NOMO-1 (cell line): ENCODE results near the gene TNNT3.

ENCODE experiments used
- DNase-seq, 2 experiments: peaks; one replicate each; lab custom pipeline; 2025; ENCODE audit not compliant: unreplicated experiment in 2 of 2; lab: John Stamatoyannopoulos, UW

TNNT3 gene

GRCh38 chr11:1947592-1948237, 28.2 kb downstream of the TNNT3 start:
- DNase-seq: no peak

- no peak for DNase-seq
These were observed 28.9 kb downstream of the TNNT3 start for GRCh38 chr11:1948389-1948788.

GRCh38 chr11:1949302-1949701, 29.8 kb downstream of the TNNT3 start:
- DNase-seq: no peak

- DNase-seq: no peak
These were observed 30.4 kb downstream of the TNNT3 start for GRCh38 chr11:1949922-1950321.

GRCh38 chr11:1952806-1953482, 33.4 kb downstream of the TNNT3 start:
- DNase-seq: no peak

- DNase-seq: no peak
These were observed 34.2 kb downstream of the TNNT3 start for GRCh38 chr11:1953489-1954266.

- no peak for DNase-seq
These were observed 38.9 kb downstream of the TNNT3 start for GRCh38 chr11:1958367-1958766.

- DNase-seq: no peak
These were observed 40.3 kb downstream of the TNNT3 start for GRCh38 chr11:1959786-1960185.

- no peak for DNase-seq
These were observed 44.4 kb downstream of the TNNT3 start for GRCh38 chr11:1963864-1964263.

- DNase-seq: no peak
These were observed 44.8 kb downstream of the TNNT3 start for GRCh38 chr11:1964348-1964747.

GRCh38 chr11:1964955-1965354, 45.5 kb downstream of the TNNT3 start:
- no peak for DNase-seq

GRCh38 chr11:1966531-1966930, 47.0 kb downstream of the TNNT3 start:
- no peak for DNase-seq

- DNase-seq: no peak
These were observed 48.2 kb downstream of the TNNT3 start for GRCh38 chr11:1967641-1968225.

GRCh38 chr11:1968454-1969002, 49.0 kb downstream of the TNNT3 start:
- no peak for DNase-seq

- DNase-seq: no peak
These were observed 49.5 kb downstream of the TNNT3 start for GRCh38 chr11:1969035-1969434.

GRCh38 chr11:1969776-1970175, 50.3 kb downstream of the TNNT3 start:
- DNase-seq: no peak

- DNase-seq: no peak
These were observed 51.5 kb downstream of the TNNT3 start for GRCh38 chr11:1970956-1971355.

- DNase-seq: no peak
These were observed 55.7 kb downstream of the TNNT3 start for GRCh38 chr11:1975185-1975584.

GRCh38 chr11:1978720-1979473, 59.4 kb downstream of the TNNT3 start:
- no peak for DNase-seq

- no peak for DNase-seq
These were observed 60.1 kb downstream of the TNNT3 start for GRCh38 chr11:1979607-1980006.
